GM18907 (cell line): ENCODE data around the gene LIMD2.
"Not testable (repeated sequence)": the region's sequence is repeated elsewhere in the genome, so short reads cannot be mapped to it uniquely, and the experiment has no call there.

ENCODE experiments used
- ATAC-seq: cut with Tn5 transposase; IDR thresholded peaks from one replicate; pipeline ENCODE4 v1.9.1; 2021; ENCODE audit warnings: mild to moderate bottlenecking, moderate library complexity; ENCODE audit not compliant: unreplicated experiment

LIMD2 gene

GRCh38 chr17:63699638-63700527 lies at the start of gene LIMD2:
Gene LIMD2, minus strand, starts transcription at chr17:63700125. Its CDS starts 827 bp downstream, at chr17:63699298.
- peak; percentile 13 for ATAC-seq

- ATAC-seq, result peak; percentile 85
Observed at GRCh38 chr17:63741408-63742173, 41.7 kb upstream of the LIMD2 start, which contains the start of gene STRADA. Gene STRADA, minus strand, starts transcription at chr17:63741799. Its CDS starts 13,430 bp downstream, at chr17:63728369.

- ATAC-seq, result peak; percentile 36
Observed at GRCh38 chr17:63741143-63741407, 41.1 kb upstream of the LIMD2 start.

GRCh38 chr17:63740464-63741142 lies 40.7 kb upstream of the LIMD2 start:
- ATAC-seq, result no peak

GRCh38 chr17:63735691-63736090 lies 35.8 kb upstream of the LIMD2 start:
- ATAC-seq, result no peak

DNA sequence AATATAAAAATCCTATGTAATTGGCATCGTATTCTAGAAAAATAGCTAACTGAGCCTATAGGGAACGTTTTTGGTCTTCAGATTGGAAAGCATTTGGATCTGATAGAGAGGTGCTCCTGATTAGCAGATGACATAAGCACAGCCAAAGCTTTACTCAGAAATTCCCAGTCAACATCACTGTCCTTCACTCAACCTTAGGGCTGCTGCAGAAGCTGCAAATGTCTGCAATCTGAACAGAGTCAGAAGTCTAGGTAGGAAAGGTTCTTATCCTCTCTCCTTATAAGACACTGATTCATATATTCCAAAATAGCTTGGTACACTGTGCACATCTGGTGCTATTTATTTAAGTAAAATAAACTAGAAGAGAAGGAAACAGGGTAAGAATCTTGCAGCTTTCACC lies 22.5 kb upstream of the LIMD2 start:
- ATAC-seq, result no peak

GRCh38 chr17:63720194-63720593 lies 20.3 kb upstream of the LIMD2 start:
- not testable (repeated sequence) for ATAC-seq

DNA sequence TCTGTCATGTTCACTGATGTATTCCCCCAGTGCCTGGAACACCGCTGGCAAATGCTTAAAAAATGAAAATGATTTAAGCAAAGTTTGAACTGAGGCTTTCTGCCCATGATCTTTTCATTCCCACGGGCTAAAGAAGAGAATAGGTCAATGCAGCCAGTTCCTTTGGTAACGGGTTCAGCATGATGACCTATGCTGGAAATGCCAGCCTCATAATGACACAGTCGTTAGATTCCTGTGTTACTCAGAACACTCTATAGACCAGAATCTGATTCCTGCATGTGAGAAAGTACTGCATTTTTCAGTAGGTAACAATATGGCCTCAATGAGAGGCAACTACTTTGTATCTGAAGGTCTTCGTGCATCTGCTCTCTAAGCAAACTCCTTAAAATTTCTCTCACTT lies 19.1 kb upstream of the LIMD2 start:
- no peak for ATAC-seq

DNA sequence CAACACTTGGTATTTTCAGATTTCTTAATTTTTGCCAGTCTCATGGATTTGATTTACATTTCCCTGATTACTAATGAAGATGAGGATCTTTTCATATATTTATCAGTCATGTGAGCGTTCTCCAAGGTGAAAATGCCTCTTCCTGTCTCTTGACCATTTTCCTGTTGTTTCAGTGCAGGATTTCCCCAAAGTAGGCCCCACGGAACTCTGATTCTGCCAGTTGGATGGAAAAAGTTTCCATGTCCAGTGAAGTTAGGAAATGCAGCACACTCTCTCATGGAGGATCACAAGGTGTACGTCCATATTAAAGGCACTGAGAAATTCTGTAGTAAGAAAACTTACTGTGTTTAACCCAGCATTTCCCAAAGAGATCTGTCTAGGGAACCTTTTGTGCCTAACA lies 16.5 kb upstream of the LIMD2 start:
- no peak for ATAC-seq

DNA sequence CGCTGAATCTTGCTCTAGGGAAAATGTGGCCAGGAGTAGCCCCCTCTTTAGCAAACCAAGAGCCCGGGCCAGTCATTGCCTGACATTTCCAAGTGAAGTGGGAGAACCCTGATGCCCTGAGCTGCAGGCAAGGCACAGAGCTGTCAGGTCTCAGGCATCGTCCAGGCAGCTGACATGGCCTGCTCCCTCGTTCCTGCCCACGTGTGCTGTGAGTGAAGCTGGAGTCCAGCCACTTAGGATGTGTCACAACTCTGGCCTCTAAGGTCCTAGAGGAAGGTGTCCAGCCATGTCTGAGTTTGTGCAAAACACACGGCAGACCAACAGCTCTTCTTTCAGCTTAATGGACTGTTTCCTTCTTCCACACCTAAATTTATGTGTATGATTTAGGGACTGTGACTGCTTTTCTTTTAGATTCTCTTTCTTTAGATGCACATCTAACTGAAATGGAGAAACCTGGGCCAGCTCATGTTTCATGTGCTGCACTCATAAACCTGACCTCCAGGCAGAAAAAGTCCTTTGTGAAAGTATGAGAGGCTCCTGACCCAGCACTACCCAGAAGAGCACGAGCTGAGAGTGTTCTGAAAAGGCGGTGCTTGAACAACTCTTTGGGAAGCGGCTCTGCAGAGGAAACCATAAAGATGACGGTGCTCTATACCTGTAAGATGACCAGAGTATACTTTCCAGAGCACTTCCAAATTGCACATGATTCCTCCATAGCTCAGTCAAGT lies 14.8 kb upstream of the LIMD2 start:
- ATAC-seq, result no peak

DNA sequence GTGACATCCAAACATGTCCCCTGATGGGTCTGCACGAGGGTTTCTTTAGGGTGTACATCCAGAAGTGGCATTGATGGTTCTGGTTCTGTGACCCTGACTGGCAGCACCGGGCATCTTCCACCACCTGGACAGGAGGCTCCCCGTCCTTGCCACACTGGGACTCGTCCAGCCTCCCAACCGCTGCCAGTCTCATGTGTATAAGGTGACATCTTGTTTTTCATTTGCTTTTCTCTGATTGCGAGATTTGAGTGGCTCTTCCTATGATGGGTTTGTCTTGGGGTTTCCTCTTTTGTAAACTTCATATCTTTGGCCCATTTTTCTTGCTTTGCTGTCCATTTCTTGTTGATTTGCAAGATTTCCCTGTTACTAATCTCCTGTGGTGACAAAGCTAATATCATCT lies 9.2 kb upstream of the LIMD2 start:
- ATAC-seq, result no peak

- no peak for ATAC-seq
Observed at GRCh38 chr17:63707151-63707550, 7.2 kb upstream of the LIMD2 start.

DNA sequence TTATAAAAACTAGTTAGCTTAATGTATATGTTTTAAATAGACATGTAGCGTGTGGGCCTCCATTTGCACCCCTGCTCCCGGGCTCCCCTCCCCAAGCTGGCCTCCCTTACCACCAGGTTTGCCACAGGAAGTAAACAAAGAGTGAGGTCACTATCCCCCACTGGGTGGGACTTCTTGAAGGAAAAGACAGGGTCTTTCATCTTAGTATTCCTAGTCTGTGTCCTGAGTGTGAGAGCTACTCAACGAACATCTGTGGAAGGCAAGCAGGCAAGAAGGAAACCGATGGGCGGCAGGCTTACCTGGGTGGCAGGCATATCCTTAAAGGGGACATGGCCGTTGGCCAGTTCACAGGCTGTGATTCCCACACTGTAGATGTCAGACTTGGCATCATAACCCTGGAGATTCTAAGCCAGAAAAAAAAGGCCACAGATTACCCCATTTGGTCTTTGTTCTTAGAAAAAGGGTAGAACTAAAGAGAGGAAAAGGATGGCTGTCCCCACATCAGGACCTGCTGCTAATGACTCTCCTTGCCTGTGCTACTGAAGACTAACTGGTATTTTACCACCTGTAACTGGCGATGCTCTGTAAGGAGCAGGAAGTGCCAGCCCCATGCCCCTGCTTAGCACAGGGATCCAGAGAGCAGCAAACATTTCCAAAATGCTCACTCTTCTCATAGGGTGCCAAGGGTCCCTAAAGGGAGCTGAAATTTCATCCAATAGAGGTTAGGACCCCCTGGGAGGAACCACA lies 6.6 kb upstream of the LIMD2 start:
- ATAC-seq, result no peak

DNA sequence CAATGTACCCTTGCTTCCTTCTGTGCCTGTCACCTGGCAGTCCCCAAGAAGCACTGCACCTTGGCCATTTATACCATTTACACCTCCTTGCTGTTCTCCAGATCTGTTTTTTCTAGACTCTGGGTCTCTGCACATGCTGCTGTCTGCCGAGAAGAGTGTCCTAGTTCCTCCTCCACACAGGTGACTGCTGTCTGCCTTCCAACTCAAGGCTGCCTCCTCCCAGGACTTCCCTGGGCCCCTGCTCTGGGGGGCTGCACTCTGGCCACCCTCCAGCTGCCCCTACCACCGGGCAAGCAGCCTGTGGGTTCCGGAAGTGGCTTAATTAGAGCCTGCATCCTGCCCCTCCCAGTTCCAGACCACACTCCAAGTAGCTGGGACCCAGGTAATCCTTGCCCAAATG lies 5.7 kb upstream of the LIMD2 start:
- no peak for ATAC-seq

DNA sequence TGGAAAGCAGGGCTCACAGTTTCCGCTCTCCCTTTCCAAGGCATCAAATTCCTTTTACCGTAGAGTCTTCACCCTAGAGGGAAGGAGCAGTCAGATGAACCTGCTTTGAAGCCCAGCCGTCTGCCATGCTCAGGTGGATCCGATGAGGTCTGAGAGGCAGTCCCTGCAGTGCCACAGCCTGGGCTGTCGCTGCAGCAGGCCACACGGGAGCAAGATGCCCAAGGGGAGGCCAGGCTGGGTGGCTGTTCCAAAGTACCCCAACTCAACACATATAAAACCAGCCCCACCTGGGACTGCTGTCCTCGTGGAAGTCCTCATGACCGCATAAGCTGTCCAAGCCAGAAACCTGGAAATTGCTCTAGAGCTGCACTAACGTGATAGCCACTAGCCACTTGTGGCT lies 4.9 kb upstream of the LIMD2 start:
- ATAC-seq, result no peak

GRCh38 chr17:63704259-63704576 lies 4.3 kb upstream of the LIMD2 start:
- no peak for ATAC-seq

DNA sequence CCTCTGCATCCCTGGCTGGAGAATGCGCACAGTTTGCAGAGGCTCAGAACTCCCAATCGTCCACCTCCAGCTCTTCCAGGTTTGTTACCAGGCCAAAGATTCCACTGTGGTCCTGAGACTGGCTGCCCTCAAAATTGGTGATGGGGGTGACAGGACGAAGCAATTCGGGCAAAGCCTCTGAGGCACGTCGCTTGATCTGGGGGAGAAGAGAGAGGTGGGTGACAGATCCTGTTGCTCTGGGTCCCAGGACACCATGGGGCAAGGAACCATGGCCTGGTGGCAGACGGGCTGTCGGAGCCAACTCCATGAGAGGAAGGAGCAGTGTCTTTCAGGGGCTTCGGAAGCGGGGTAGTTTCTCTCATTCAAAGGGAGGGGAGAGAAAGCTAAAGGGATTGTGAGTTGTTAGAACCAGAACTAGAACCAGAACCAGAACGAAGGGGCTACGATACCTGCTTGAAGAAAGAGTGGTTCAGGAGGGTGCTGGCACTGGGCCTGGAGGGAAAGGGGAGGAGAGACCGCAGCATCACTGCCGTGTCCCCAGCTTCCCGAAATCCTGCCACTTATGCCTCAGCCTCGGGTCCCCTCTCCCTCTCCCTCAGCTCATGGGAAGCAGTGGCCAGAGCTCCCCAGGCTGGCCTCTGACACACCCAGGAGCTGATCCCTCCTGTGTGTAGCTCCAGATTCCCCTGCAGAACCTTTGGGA lies 3.8 kb upstream of the LIMD2 start:
- no peak for ATAC-seq

GRCh38 chr17:63703029-63703428 lies 3.1 kb upstream of the LIMD2 start:
- no peak for ATAC-seq

- no peak for ATAC-seq
Observed at GRCh38 chr17:63702721-63703015, 2.7 kb upstream of the LIMD2 start.
